ENCODE data around the gene NLRC3. TPM values are rescaled to one million over a fixed set of nuclear protein-coding genes. Genes with fewer than 3 reads are reported as not detected.

NLRC3 gene
- total RNA-seq, 1 experiment from 2014 or later = 0.26 TPM

GRCh38 chr16:3608069-3608468 is 30.9 kb upstream of the NLRC3 start:
- intact Hi-C loops (cut with micrococcal nuclease; ENCODE audit: unreplicated experiment) = no loop called here
- POLR2A ChIA-PET = no interaction called here
- TF ChIP-seq REST (IDR thresholded peaks at IDR 0.05; ENCODE audit: insufficient read depth in 1 of 2, low read depth in 2 of 2, low read length in 1 of 2) = no peak
- TF ChIP-seq TCF7L2 (IDR thresholded peaks at IDR 0.05; ENCODE audit: low read depth, low read length) = no peak
- TF ChIP-seq POLR2AphosphoS5 (IDR thresholded peaks at IDR 0.05; ENCODE audit: low read depth, low read length) = no peak
- TF ChIP-seq SIN3A (IDR thresholded peaks at IDR 0.05; ENCODE audit: borderline replicate concordance, insufficient read depth, low read depth, low read length) = no peak
- no peak for TF ChIP-seq CTCF (IDR thresholded peaks at IDR 0.05)
- H3K9me3 ChIP-seq (ENCODE audit: control insufficient read depth, insufficient read depth, low read depth, low read length) = no peaks in the 10 kb centered on the region
- H3K36me3 ChIP-seq (ENCODE audit: control insufficient read depth, insufficient read depth, low read length) = no peaks in the 10 kb centered on the region; the same call in 1 of the 2 replicates
- in situ Hi-C loops (cut with HindIII; ENCODE audit: low pct_unique_long_range_greater_than_20kb, low sequenced_read_pairs) = no loop called here
- ATAC-seq (no peak), DNase-seq (ENCODE audit: low read depth, low spot score) (no peak)
- H3K4me3 ChIP-seq (ENCODE audit: low read depth in 2 of 2, low read length in 2 of 2) = no peak overlapping the region
- H3K27me3 ChIP-seq (ENCODE audit: control insufficient read depth, insufficient read depth, low read length) = no peaks in the 10 kb centered on the region
- H3K27ac ChIP-seq (ENCODE audit: low read length) = no peak overlapping the region
- H3K4me1 ChIP-seq (ENCODE audit: control insufficient read depth, insufficient read depth, low read length) = peaks cover 12% of the 10 kb centered on the region
- CTCF ChIA-PET = interaction anchor here (0.6 kb wide), 1 partner anchor 473 kb away, joined by 3 read pairs; the partner anchor contains the start of gene ZNF213
- no TSS peak for BruUV-seq (replicated peaks)

GRCh38 chr16:3607634-3608033 is 30.4 kb upstream of the NLRC3 start:
- ChIA-PET CTCF (interaction anchor here (0.6 kb wide), 1 partner anchor 473 kb away, joined by 3 read pairs; the partner anchor contains the start of gene ZNF213), POLR2A (no interaction called here)
- Histone ChIP-seq H3K4me3 (ENCODE audit: low read depth in 2 of 2, low read length in 2 of 2) (no peak overlapping the region), H3K27ac (ENCODE audit: low read length) (no peak overlapping the region), H3K27me3 (ENCODE audit: control insufficient read depth, insufficient read depth, low read length) (no peaks in the 10 kb centered on the region), H3K4me1 (ENCODE audit: control insufficient read depth, insufficient read depth, low read length) (peaks cover 9% of the 10 kb centered on the region), H3K36me3 (ENCODE audit: control insufficient read depth, insufficient read depth, low read length) (no peaks in the 10 kb centered on the region; the same call in 1 of the 2 replicates), H3K9me3 (ENCODE audit: control insufficient read depth, insufficient read depth, low read depth, low read length) (no peaks in the 10 kb centered on the region)
- BruUV-seq (replicated peaks) = no TSS peak
- TF ChIP-seq REST (IDR thresholded peaks at IDR 0.05; ENCODE audit: insufficient read depth in 1 of 2, low read depth in 2 of 2, low read length in 1 of 2) (no peak), POLR2AphosphoS5 (IDR thresholded peaks at IDR 0.05; ENCODE audit: low read depth, low read length) (no peak), CTCF (IDR thresholded peaks at IDR 0.05) (no peak), SIN3A (IDR thresholded peaks at IDR 0.05; ENCODE audit: borderline replicate concordance, insufficient read depth, low read depth, low read length) (no peak), TCF7L2 (IDR thresholded peaks at IDR 0.05; ENCODE audit: low read depth, low read length) (no peak)
- ATAC-seq (no peak), DNase-seq (ENCODE audit: low read depth, low spot score) (no peak)
- in situ Hi-C loops (cut with HindIII; ENCODE audit: low pct_unique_long_range_greater_than_20kb, low sequenced_read_pairs) (no loop called here), intact Hi-C loops (cut with micrococcal nuclease; ENCODE audit: unreplicated experiment) (no loop called here)

Data from Panc1 (cell line).